Sigmoid colon (tissue), 4 donors: Measurements from ENCODE around the gene CA6.
"Not testable (repeated sequence)": the region's sequence is repeated elsewhere in the genome, so short reads cannot be mapped to it uniquely, and the experiment has no call there.

Source experiments
- EP300 ChIP-seq, 4 donors: sonication (generic); formaldehyde crosslinking; IDR thresholded peaks; one replicate each; pipeline ENCODE4 v1.6.1; 2017; ENCODE audit warnings: antibody characterized with exemption in 4 of 4
- POLR2A ChIP-seq, 2 donors: fragments of 450-650 bp; IDR thresholded peaks; one replicate each; pipeline ENCODE4 v1.6.1; 2016; ENCODE audit warnings: antibody characterized with exemption in 2 of 2, mild to moderate bottlenecking in 2 of 2, moderate library complexity in 2 of 2
- POLR2AphosphoS5 ChIP-seq, 4 donors: sonication (generic); formaldehyde crosslinking; IDR thresholded peaks; one replicate each; pipeline ENCODE4 v1.6.1; 2017; ENCODE audit warnings: antibody characterized with exemption in 4 of 4
- TF ChIP-seq, protein P1 (sequence below), 4 experiments: fragments of 450-650 bp in 3 of 4; fragments of 200-600 bp in 1 of 4; IDR thresholded peaks; one replicate each; pipeline ENCODE4 v1.5.1; 2016 to 2019; ENCODE audit warnings: antibody characterized with exemption in 4 of 4, mild to moderate bottlenecking in 3 of 4, moderate library complexity in 2 of 4

DNA sequence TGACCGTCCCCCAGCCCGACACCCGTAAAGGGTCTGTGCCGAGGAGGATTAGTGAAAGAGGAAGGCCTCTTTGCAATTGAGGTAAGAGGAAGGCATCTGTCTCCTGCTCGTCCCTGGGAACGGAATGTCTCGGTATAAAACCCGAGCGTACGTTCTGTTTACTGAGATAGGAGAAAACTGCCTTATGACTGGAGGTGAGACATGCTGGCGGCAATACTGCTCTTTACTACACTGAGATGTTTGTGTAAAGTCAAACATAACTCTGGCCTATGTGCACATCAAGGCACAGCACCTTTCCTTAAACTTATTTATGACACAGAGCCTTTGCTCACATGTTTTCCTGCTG lies 56.5 kb downstream of the CA6 start:
- TF ChIP-seq, protein P1, sequence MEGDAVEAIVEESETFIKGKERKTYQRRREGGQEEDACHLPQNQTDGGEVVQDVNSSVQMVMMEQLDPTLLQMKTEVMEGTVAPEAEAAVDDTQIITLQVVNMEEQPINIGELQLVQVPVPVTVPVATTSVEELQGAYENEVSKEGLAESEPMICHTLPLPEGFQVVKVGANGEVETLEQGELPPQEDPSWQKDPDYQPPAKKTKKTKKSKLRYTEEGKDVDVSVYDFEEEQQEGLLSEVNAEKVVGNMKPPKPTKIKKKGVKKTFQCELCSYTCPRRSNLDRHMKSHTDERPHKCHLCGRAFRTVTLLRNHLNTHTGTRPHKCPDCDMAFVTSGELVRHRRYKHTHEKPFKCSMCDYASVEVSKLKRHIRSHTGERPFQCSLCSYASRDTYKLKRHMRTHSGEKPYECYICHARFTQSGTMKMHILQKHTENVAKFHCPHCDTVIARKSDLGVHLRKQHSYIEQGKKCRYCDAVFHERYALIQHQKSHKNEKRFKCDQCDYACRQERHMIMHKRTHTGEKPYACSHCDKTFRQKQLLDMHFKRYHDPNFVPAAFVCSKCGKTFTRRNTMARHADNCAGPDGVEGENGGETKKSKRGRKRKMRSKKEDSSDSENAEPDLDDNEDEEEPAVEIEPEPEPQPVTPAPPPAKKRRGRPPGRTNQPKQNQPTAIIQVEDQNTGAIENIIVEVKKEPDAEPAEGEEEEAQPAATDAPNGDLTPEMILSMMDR (IDR thresholded peaks at IDR 0.05) = not testable (repeated sequence)
- not testable (repeated sequence) for TF ChIP-seq POLR2AphosphoS5, POLR2A (IDR thresholded peaks at IDR 0.05)
- TF ChIP-seq EP300 (IDR thresholded peaks at IDR 0.05) = peak in 1 of 4 donors; percentile 33
